HepG2 (cell line): Measurements from ENCODE around the gene IL1B. TPM values are rescaled to one million over a fixed set of nuclear protein-coding genes. Genes with fewer than 3 reads are reported as not detected.

Experiments
- AHR ChIP-seq: IDR thresholded peaks from 2 replicates; pipeline ENCODE4 v1.6.1; 2018; ENCODE audit warnings: missing genetic modification reagents, missing compliant biosample characterization
- CENPX ChIP-seq: sonication (generic); formaldehyde crosslinking; IDR thresholded peaks from 2 replicates; pipeline ENCODE4 v1.9.0; 2021; ENCODE audit warnings: mild to moderate bottlenecking, missing genetic modification reagents, moderate library complexity
- FOSL1 ChIP-seq: sonication (generic); formaldehyde crosslinking; IDR thresholded peaks from 2 replicates; pipeline ENCODE4 v1.9.0; 2021; ENCODE audit warnings: missing genetic modification reagents, borderline replicate concordance
- FOXA1 ChIP-seq, 2 experiments: fragments of 450-650 bp in 1 of 2; sonication (generic) in 1 of 2; formaldehyde crosslinking in 1 of 2; IDR thresholded peaks; 2 replicates each; pipeline versions ENCODE4 v1.4.0 to v1.6.1; 2016 to 2020; ENCODE audit warnings: missing genetic modification reagents in 1 of 2
- JUNB ChIP-seq: sonication (generic); formaldehyde crosslinking; IDR thresholded peaks from 2 replicates; pipeline ENCODE4 v1.8.0; 2022; ENCODE audit warnings: missing genetic modification reagents, mild to moderate bottlenecking, borderline replicate concordance
- KLF15 ChIP-seq: sonication (generic); formaldehyde crosslinking; IDR thresholded peaks from 2 replicates; pipeline ENCODE4 v1.8.1; 2023; ENCODE audit warnings: borderline replicate concordance, mild to moderate bottlenecking, inconsistent platforms, missing genetic modification reagents, mixed read lengths
- KMT2B ChIP-seq: IDR thresholded peaks from 2 replicates; pipeline ENCODE4 v1.6.1; 2016; ENCODE audit warnings: missing genetic modification reagents, missing compliant biosample characterization
- MNT ChIP-seq: fragments of 450-650 bp; IDR thresholded peaks from 2 replicates; pipeline ENCODE4 v1.6.1; 2016
- MTA1 ChIP-seq: sonication (generic); formaldehyde crosslinking; IDR thresholded peaks from 2 replicates; pipeline ENCODE4 v1.4.0; 2020; ENCODE audit warnings: missing genetic modification reagents, mild to moderate bottlenecking, borderline replicate concordance
- NR1H2 ChIP-seq: sonication (generic); formaldehyde crosslinking; IDR thresholded peaks from 2 replicates; pipeline ENCODE4 v1.8.1; 2022; ENCODE audit warnings: low read depth, missing genetic modification reagents, borderline replicate concordance
- POLR2A ChIP-seq, 2 experiments: IDR thresholded peaks; 2 replicates each; pipeline ENCODE4 v1.6.1; 2011; ENCODE audit warnings: low read depth in 2 of 2, low read length in 2 of 2, mild to moderate bottlenecking in 1 of 2, moderate library complexity in 1 of 2; ENCODE audit not compliant: insufficient read depth in 1 of 2
- SAP130 ChIP-seq: IDR thresholded peaks from 2 replicates; pipeline ENCODE4 v1.6.1; 2016; ENCODE audit warnings: low read depth
- SOX5 ChIP-seq: IDR thresholded peaks from 2 replicates; pipeline ENCODE4 v1.6.1; 2016; ENCODE audit warnings: borderline replicate concordance
- TBX3 ChIP-seq: fragments of 450-650 bp; IDR thresholded peaks from 2 replicates; pipeline ENCODE4 v1.6.1; 2017; ENCODE audit warnings: antibody characterized with exemption, mild to moderate bottlenecking, inconsistent platforms, borderline replicate concordance
- THAP11 ChIP-seq: IDR thresholded peaks from 2 replicates; pipeline ENCODE4 v1.6.1; 2016; ENCODE audit warnings: missing biosample characterization, missing genetic modification reagents
- THRA ChIP-seq: sonication (generic); formaldehyde crosslinking; IDR thresholded peaks from 2 replicates; pipeline ENCODE4 v1.4.0; 2020; ENCODE audit warnings: missing genetic modification reagents, borderline replicate concordance
- ZFP37 ChIP-seq: sonication (generic); formaldehyde crosslinking; IDR thresholded peaks from 2 replicates; pipeline ENCODE4 v1.4.0; 2020; ENCODE audit warnings: missing genetic modification reagents, borderline replicate concordance
- ZNF232 ChIP-seq: sonication (generic); formaldehyde crosslinking; IDR thresholded peaks from 2 replicates; pipeline ENCODE4 v1.4.0; 2020; ENCODE audit warnings: missing genetic modification reagents, borderline replicate concordance
- ZNF30 ChIP-seq: sonication (generic); formaldehyde crosslinking; IDR thresholded peaks from 2 replicates; pipeline ENCODE4 v1.5.0; 2020; ENCODE audit warnings: mild to moderate bottlenecking, missing genetic modification reagents
- ZNF768 ChIP-seq: sonication (generic); formaldehyde crosslinking; IDR thresholded peaks from 2 replicates; pipeline ENCODE4 v1.4.0; 2020; ENCODE audit warnings: missing genetic modification reagents
- polyA plus RNA-seq, 8 experiments: library from polyadenylated mRNA; depleted of rRNA in 3 of 8; stranded (reverse) in 7 of 8; unstranded in 1 of 8; fragments of >200 nt; fragmentation: Illumina TruSeq in 4 of 8; extraction: Trizol in 4 of 8; gene quantifications; 2 replicates each; pipeline versions ENCODE4 v1.2.1 to v1.2.3, GENCODE V29; 2011 to 2016; ENCODE audit warnings: low read depth in 4 of 8, missing spikeins in 1 of 8, mixed read lengths in 1 of 8; ENCODE audit not compliant: insufficient read depth in 1 of 8
- total RNA-seq, 5 experiments: library from RNA; depleted of rRNA; stranded (reverse); fragments of >200 nt; fragmentation: Illumina TruSeq; extraction: Trizol; gene quantifications; 2 replicates each; pipeline ENCODE4 v1.2.3, GENCODE V29; 2016; ENCODE audit warnings: low read depth in 1 of 5
- TF ChIP-seq, protein P1 (sequence below): sonication (generic); formaldehyde crosslinking; IDR thresholded peaks from 2 replicates; pipeline ENCODE4 v1.5.1; 2020; ENCODE audit warnings: mild to moderate bottlenecking, missing genetic modification reagents, moderate library complexity

IL1B gene
- total and polyA plus RNA-seq, 2 of the 13 experiments (the other 11 are each of a cell fraction or from before 2014, with no cell fraction given) = 0.18 TPM; not detected in 1

DNA sequence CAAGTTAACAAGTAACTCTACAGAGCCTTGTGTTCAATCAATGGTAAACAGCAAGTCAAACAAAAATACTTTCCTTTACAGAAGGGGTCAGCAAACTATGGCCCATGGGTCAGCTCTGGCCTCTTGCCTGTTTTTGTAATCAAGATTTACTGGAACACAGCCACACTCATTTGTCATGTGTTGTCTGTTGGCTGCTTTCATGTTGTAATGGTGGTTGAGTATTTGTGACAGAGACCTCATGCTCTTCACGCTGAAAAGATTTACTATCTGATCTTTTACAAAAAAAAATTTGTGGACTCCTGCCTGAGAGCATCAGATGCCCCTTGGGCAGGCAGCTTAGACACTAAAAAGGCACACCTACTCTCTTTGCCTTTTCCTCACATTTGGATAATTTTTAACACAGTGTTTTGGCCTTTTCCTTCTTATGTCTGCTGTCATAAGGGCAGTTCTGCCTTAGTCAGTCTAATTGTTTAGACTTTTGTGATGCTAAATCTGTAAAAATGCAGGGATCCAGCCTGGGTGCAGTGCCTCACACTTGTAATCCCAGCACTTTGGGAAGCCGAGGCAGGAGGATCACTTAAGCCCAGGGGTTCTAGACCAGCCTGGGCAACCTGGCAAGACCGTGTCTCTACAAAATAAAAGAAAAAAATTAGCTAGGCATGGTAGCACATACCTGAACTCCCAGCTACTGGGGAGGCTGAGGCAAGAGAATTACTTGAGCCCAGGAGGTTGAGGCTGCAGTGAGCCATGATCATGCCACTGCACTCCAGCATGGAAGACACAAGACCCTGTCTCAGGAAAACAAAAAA lies 18.3 kb downstream of the IL1B start (continued):
- TF ChIP-seq SOX5 (CRISPR knock-in tag) (peak; percentile 99), ZNF232 (peak; percentile 62), JUNB (CRISPR knock-in tag) (no peak; the same call in 1 of the 2 replicates), AHR (CRISPR knock-in tag) (no peak; the same call in 1 of the 2 replicates), NR1H2 (CRISPR knock-in tag) (no peak), TBX3 (peak; percentile 83), SAP130 (CRISPR knock-in tag) (peak; percentile 95), ZNF30 (CRISPR knock-in tag) (no peak), FOXA1 (IDR thresholded peaks at IDR 0.05) (no peak), FOXA1 (CRISPR knock-in tag; IDR thresholded peaks at IDR 0.05) (peak; percentile 88), THAP11 (peak; percentile 86), KMT2B (CRISPR knock-in tag) (peak; percentile 33; the same call in 1 of the 2 replicates), THRA (peak; percentile 90), KLF15 (CRISPR knock-in tag) (no peak), ZFP37 (peak; percentile 92), MNT (peak; percentile 46), ZNF768 (no peak), POLR2A (IDR thresholded peaks at IDR 0.05; ENCODE audit: insufficient read depth in 1 of 2, low read depth in 2 of 2, low read length in 2 of 2) (peak; percentile 21 to 46; a peak in 2 of 4 replicates), FOSL1 (CRISPR knock-in tag) (peak; percentile 75; the same call in 1 of the 2 replicates), CENPX (CRISPR knock-in tag) (no peak), MTA1 (CRISPR knock-in tag) (no peak)
- TF ChIP-seq, protein P1, sequence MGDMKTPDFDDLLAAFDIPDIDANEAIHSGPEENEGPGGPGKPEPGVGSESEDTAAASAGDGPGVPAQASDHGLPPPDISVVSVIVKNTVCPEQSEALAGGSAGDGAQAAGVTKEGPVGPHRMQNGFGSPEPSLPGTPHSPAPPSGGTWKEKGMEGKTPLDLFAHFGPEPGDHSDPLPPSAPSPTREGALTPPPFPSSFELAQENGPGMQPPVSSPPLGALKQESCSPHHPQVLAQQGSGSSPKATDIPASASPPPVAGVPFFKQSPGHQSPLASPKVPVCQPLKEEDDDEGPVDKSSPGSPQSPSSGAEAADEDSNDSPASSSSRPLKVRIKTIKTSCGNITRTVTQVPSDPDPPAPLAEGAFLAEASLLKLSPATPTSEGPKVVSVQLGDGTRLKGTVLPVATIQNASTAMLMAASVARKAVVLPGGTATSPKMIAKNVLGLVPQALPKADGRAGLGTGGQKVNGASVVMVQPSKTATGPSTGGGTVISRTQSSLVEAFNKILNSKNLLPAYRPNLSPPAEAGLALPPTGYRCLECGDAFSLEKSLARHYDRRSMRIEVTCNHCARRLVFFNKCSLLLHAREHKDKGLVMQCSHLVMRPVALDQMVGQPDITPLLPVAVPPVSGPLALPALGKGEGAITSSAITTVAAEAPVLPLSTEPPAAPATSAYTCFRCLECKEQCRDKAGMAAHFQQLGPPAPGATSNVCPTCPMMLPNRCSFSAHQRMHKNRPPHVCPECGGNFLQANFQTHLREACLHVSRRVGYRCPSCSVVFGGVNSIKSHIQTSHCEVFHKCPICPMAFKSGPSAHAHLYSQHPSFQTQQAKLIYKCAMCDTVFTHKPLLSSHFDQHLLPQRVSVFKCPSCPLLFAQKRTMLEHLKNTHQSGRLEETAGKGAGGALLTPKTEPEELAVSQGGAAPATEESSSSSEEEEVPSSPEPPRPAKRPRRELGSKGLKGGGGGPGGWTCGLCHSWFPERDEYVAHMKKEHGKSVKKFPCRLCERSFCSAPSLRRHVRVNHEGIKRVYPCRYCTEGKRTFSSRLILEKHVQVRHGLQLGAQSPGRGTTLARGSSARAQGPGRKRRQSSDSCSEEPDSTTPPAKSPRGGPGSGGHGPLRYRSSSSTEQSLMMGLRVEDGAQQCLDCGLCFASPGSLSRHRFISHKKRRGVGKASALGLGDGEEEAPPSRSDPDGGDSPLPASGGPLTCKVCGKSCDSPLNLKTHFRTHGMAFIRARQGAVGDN (CRISPR knock-in tag) = no peak
